ENCODE measurements around the gene RAX. TPM values are rescaled to one million over a fixed set of nuclear protein-coding genes. Genes with fewer than 3 reads are reported as not detected.
A peak's percentile ranks its signal among the peaks of the same experiment; 100 is the strongest.

Gene RAX
- total and polyA plus RNA-seq, 2 of the 8 experiments (the other 6 are each of a cell fraction or from before 2014, with no cell fraction given): 0.12 to 0.52 TPM

- Histone ChIP-seq H2BK5ac (ENCODE audit: low read depth, low read length) (no peak overlapping the region), H2BK15ac (ENCODE audit: low read length) (no peak overlapping the region), H3K23ac (ENCODE audit: insufficient read length) (no peak overlapping the region), H3K56ac (replicated peaks; ENCODE audit: insufficient read length, low read depth, low read length) (no peak overlapping the region), H4K5ac (ENCODE audit: insufficient read length, low read depth, low read length) (no peak overlapping the region), H3K4me2 (ENCODE audit: insufficient read depth in 1 of 2, low read depth in 2 of 2, low read length in 2 of 2) (peak overlapping the region in 1 of 2 experiments; percentile 16; a peak in 1 of 4 replicates), H3K27me3 (replicated peaks in 1 of 4; ENCODE audit: control insufficient read depth in 3 of 4, extremely low read depth in 1 of 4, insufficient read depth in 3 of 4, low read length in 3 of 4) (peaks cover 85 to 98% (median 93%) of the 10 kb centered on the region in 4 experiments), H3K36me3 (ENCODE audit: control insufficient read depth in 2 of 4, insufficient read depth in 4 of 4, low read length in 3 of 4) (no peaks in the 10 kb centered on the region; a peak in 1 of 8 replicates), H4K91ac (replicated peaks; ENCODE audit: insufficient read length, low read length) (no peak overlapping the region), H3K4me1 (replicated peaks in 1 of 4; ENCODE audit: control insufficient read depth in 3 of 4, insufficient read depth in 4 of 4, low read length in 3 of 4) (peaks cover 8 to 31% (median 19%) of the 10 kb centered on the region in 4 experiments), H2AFZ (ENCODE audit: low read length) (no peak overlapping the region), H3K79me2 (ENCODE audit: control insufficient read depth in 1 of 2, insufficient read depth in 2 of 2, low read length in 2 of 2) (no peaks in the 10 kb centered on the region), H2BK12ac (ENCODE audit: low read depth, low read length) (peak overlapping the region; percentile 13; the same call in 1 of the 2 replicates), H3K4ac (replicated peaks; ENCODE audit: insufficient read length, low read depth, low read length) (no peak overlapping the region), H3K27ac (ENCODE audit: low read depth, low read length) (no peak overlapping the region), H3K4me3 (ENCODE audit: extremely low read depth in 1 of 4, insufficient read depth in 2 of 4, low read depth in 3 of 4, low read length in 4 of 4) (no peak overlapping the region), H4K20me1 (replicated peaks in 1 of 2; ENCODE audit: control insufficient read depth in 1 of 2, insufficient read depth in 2 of 2, low read length in 2 of 2) (peaks cover 13 to 22% of the 10 kb centered on the region in 2 experiments), H2BK120ac (replicated peaks; ENCODE audit: low read depth, low read length) (no peak overlapping the region), H2BK20ac (ENCODE audit: low read length) (no peak overlapping the region), H3K9ac (replicated peaks in 1 of 4; ENCODE audit: extremely low read depth in 1 of 4, low read depth in 3 of 4, low read length in 3 of 4) (no peak overlapping the region), H3K18ac (ENCODE audit: extremely low read depth, low read length) (no peak overlapping the region), H3K79me1 (ENCODE audit: low read depth, low read length) (no peaks in the 10 kb centered on the region), H2AK5ac (ENCODE audit: low read depth, low read length) (0 out of 2 replicates have a peak overlapping the region, but pooled peaks have one; percentile 59), H4K8ac (ENCODE audit: extremely low read depth, insufficient read depth, low read length) (no peak overlapping the region), H3K14ac (ENCODE audit: insufficient read length) (no peak overlapping the region), H3K23me2 (ENCODE audit: low read depth, low read length) (peaks cover 19% of the 10 kb centered on the region; the same call in 1 of the 2 replicates), H3K9me3 (ENCODE audit: insufficient read depth in 2 of 2, low read depth in 1 of 2, low read length in 1 of 2) (no peaks in the 10 kb centered on the region)
- peak in 1 of 2 experiments; percentile 51 for DNase-seq (ENCODE audit: low read depth in 1 of 2, low spot score in 2 of 2)
- WGBS, 2 experiments (ENCODE audit: extremely low coverage in 1 of 2, insufficient coverage in 1 of 2, insufficient read length in 1 of 2, insufficient replicate concordance in 2 of 2, low coverage in 1 of 2, low lambda C conversion rate in 2 of 2, missing lambda C conversion rate in 1 of 2): 9% methylated on average over 4 of the region's 4 CpGs; no CpG with 5 or more reads in 1 of the 2 experiments
- no peak for FAIRE-seq
- ChIA-PET CTCF (ENCODE audit: partially characterized antibody) (interaction anchor here (0.8 to 15.5 kb wide), 6 partner anchors 22 to 200 kb away, joined by 3 to 129 read pairs (median 35); partner anchors contain the start of gene GRP), POLR2A (ENCODE audit: partially characterized antibody) (interaction anchor here (1.6 to 2.5 kb wide), 2 partner anchors 22 to 50 kb away, joined by 3 to 7 read pairs; partner anchors contain the start of gene GRP)
- TF ChIP-seq MAX (IDR thresholded peaks at IDR 0.05): no peak
- peak; percentile 9; the same call in 1 of the 2 replicates for TF ChIP-seq SUZ12 (IDR thresholded peaks at IDR 0.05; ENCODE audit: low read length)
- peak; percentile 88 for TF ChIP-seq RNF2 (IDR thresholded peaks at IDR 0.05; ENCODE audit: borderline replicate concordance, low read depth, low read length, missing control alignments, poor library complexity, severe bottlenecking)
- TF ChIP-seq USF2 (IDR thresholded peaks at IDR 0.05; ENCODE audit: low read length): no peak
- peak; percentile 0 for TF ChIP-seq EZH2 (IDR thresholded peaks at IDR 0.05; ENCODE audit: low read depth, low read length, severe bottlenecking)
Observed at GRCh38 chr18:59270689-59271257, 2.5 kb downstream of the RAX start.
